ENCODE data around the gene SH2D3C.

Gene SH2D3C

DNA sequence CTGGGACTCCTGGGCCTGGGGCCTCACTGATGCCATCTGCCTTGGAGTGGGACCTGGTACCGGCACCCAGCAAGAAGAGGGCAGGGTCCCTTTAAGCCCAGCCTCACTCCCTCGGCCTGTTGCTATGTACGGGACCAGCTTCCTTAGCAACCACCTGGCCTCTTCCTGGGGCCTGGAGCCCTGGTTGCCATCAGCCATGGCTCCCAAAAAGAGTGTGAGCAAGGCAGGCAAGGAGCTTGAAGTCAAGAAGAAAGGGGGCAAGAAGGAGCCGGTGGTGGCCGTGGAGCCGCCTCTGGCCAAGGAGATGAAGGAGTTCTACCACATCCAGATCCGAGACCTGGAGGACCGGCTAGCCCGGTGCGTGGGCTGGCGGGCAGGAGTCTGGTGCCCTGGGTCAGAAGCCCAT lies 71.6 kb downstream of the SH2D3C start, which contains the start of gene CFAP157:
Gene CFAP157, plus strand, starts transcription at position 153 of the 406 bp plus-strand sequence. Its CDS starts 44 bp downstream, at position 197.
- DNase-seq, result no peak
- TF ChIP-seq, protein P1, sequence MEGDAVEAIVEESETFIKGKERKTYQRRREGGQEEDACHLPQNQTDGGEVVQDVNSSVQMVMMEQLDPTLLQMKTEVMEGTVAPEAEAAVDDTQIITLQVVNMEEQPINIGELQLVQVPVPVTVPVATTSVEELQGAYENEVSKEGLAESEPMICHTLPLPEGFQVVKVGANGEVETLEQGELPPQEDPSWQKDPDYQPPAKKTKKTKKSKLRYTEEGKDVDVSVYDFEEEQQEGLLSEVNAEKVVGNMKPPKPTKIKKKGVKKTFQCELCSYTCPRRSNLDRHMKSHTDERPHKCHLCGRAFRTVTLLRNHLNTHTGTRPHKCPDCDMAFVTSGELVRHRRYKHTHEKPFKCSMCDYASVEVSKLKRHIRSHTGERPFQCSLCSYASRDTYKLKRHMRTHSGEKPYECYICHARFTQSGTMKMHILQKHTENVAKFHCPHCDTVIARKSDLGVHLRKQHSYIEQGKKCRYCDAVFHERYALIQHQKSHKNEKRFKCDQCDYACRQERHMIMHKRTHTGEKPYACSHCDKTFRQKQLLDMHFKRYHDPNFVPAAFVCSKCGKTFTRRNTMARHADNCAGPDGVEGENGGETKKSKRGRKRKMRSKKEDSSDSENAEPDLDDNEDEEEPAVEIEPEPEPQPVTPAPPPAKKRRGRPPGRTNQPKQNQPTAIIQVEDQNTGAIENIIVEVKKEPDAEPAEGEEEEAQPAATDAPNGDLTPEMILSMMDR (IDR thresholded peaks at IDR 0.05; ENCODE audit: low read length), result no peak
- no peak for TF ChIP-seq EZH2phosphoT487 (IDR thresholded peaks at IDR 0.05; ENCODE audit: low read length)
- no peak for TF ChIP-seq EZH2 (optimal IDR thresholded peaks at IDR 0.05; ENCODE audit: low read depth, low read length)
- H3K9me2 ChIP-seq (replicated peaks; ENCODE audit: insufficient read depth, low read length), result no peaks in the 10 kb centered on the region

DNA sequence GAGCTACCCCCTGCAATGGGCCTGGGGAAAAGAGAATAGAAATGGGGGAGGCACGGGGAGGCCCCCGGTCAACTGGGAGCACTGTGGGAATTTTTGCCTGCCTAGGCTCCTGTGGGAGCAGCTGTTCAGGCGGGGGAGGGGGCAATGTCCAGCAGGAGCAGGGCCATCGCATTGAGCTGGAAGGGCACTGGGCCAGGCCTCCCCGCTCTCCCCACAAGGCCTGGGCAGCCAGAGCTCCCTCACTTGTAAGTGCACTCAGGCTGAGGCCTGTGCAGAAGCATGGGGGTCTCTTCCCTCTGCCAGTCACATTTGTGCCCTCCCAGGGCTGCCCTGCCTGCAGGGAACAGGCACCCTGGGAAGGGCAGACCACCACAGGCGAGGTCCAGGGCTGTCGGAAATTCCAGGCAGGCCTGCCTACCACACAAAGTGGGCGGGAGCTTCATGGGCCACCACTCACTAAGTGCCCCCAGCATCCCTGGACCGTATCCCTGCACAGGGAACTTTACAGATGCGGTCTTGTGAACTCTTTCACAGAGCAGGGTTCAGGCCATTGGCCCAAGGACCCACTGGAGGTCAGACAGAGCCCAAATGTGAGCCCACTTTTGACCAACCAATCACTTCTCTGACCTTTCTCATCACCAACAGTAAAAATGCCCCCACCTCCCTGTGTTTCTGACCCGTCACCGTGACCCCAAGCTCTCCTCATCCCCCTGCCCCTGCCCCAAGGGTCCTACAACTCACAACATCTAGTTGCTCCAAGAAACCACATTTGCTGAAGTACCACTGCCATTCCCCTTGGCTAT lies 72.7 kb downstream of the SH2D3C start:
- no peak overlapping the region for H2AFZ ChIP-seq (ENCODE audit: low read length)
- H3K9me3 ChIP-seq (replicated peaks; ENCODE audit: insufficient read depth, low read length), result no peaks in the 10 kb centered on the region
- H4K20me1 ChIP-seq (ENCODE audit: insufficient read depth, low read length), result no peaks in the 10 kb centered on the region
- no peaks in the 10 kb centered on the region for H3K27me3 ChIP-seq (replicated peaks; ENCODE audit: insufficient read depth, low read length)
- DNase-seq, result no peak
- H3K36me3 ChIP-seq (replicated peaks; ENCODE audit: insufficient read depth, low read length), result no peaks in the 10 kb centered on the region
- H3K9ac ChIP-seq (ENCODE audit: low read length), result no peak overlapping the region
- no peaks in the 10 kb centered on the region for H3K4me1 ChIP-seq (ENCODE audit: low read length)
- no peak overlapping the region for H3K4me2 ChIP-seq (ENCODE audit: low read depth, low read length)
- H3K9me2 ChIP-seq (replicated peaks; ENCODE audit: insufficient read depth, low read length), result no peaks in the 10 kb centered on the region
- no peaks in the 10 kb centered on the region for H3F3A ChIP-seq (ENCODE audit: insufficient read depth, low read length)
- TF ChIP-seq, protein P1 (IDR thresholded peaks at IDR 0.05; ENCODE audit: low read length), result no peak
- TF ChIP-seq EZH2 (optimal IDR thresholded peaks at IDR 0.05; ENCODE audit: low read depth, low read length) (no peak), EZH2phosphoT487 (IDR thresholded peaks at IDR 0.05; ENCODE audit: low read length) (no peak)
- no peak overlapping the region for H3K4me3 ChIP-seq (ENCODE audit: low read length)
- H3K27ac ChIP-seq (ENCODE audit: low read length), result no peak overlapping the region
- H3K79me2 ChIP-seq (ENCODE audit: low read length), result no peaks in the 10 kb centered on the region

More for the DNA sequence above, 71.6 kb downstream of the SH2D3C start, which contains the start of gene CFAP157:
- H3K36me3 ChIP-seq (replicated peaks; ENCODE audit: insufficient read depth, low read length), result no peaks in the 10 kb centered on the region
- H3K9me3 ChIP-seq (replicated peaks; ENCODE audit: insufficient read depth, low read length), result no peaks in the 10 kb centered on the region
- no peaks in the 10 kb centered on the region for H3F3A ChIP-seq (ENCODE audit: insufficient read depth, low read length)
- H3K27ac ChIP-seq (ENCODE audit: low read length), result no peak within 1 kb of the TSS
- no peaks in the 10 kb centered on the region for H3K79me2 ChIP-seq (ENCODE audit: low read length)
- H3K4me3 ChIP-seq (ENCODE audit: low read length), result no peak within 1 kb of the TSS
- H3K9ac ChIP-seq (ENCODE audit: low read length), result no peak within 1 kb of the TSS
- no peak within 1 kb of the TSS for H3K4me2 ChIP-seq (ENCODE audit: low read depth, low read length)
- H4K20me1 ChIP-seq (ENCODE audit: insufficient read depth, low read length), result no peaks in the 10 kb centered on the region
- H3K27me3 ChIP-seq (replicated peaks; ENCODE audit: insufficient read depth, low read length), result no peaks in the 10 kb centered on the region
- no peak within 1 kb of the TSS for H2AFZ ChIP-seq (ENCODE audit: low read length)
- no peaks in the 10 kb centered on the region for H3K4me1 ChIP-seq (ENCODE audit: low read length)

DNA sequence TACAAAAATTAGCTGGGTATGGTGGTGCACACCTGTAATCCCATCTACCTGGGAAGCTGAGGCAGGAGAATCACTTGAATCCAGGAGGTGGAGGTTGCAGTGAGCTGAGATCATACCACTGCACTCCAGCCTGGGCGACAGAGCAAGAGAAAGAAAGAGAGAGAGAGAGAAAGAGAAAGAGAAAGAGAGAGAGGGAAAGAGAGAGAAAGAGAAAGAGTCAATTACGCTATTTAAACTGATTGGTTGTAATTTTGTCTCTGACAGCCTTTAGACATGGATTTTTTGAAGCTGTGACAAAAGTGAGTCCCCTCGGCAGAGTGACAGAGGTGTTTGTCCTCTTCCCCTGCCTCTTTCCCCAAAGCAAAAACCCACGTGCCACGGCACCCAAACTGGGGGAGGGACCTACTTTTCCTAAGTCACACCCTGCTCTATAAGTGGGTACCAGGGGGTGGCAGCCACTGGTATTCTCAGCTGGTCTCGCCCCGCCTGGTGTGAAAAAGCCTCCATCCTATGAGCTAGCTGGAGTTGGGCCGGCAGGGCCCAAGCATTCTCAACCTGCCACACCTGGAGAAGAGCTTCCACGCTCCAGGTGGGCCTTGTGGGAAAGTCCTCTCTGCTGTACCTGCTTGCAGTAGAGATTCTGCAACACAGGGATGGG lies 75.0 kb downstream of the SH2D3C start:
- H3F3A ChIP-seq (ENCODE audit: insufficient read depth, low read length), result no peaks in the 10 kb centered on the region
- H3K27me3 ChIP-seq (replicated peaks; ENCODE audit: insufficient read depth, low read length), result no peaks in the 10 kb centered on the region

More for the DNA sequence above, 75.0 kb downstream of the SH2D3C start:
- no peak for DNase-seq
- H3K9me3 ChIP-seq (replicated peaks; ENCODE audit: insufficient read depth, low read length), result no peaks in the 10 kb centered on the region
- no peaks in the 10 kb centered on the region for H4K20me1 ChIP-seq (ENCODE audit: insufficient read depth, low read length)
- no peaks in the 10 kb centered on the region for H3K36me3 ChIP-seq (replicated peaks; ENCODE audit: insufficient read depth, low read length)
- no peaks in the 10 kb centered on the region for H3K79me2 ChIP-seq (ENCODE audit: low read length)
- H2AFZ ChIP-seq (ENCODE audit: low read length), result no peak overlapping the region
- no peaks in the 10 kb centered on the region for H3K4me1 ChIP-seq (ENCODE audit: low read length)
- no peak overlapping the region for H3K27ac ChIP-seq (ENCODE audit: low read length)
- H3K4me2 ChIP-seq (ENCODE audit: low read depth, low read length), result no peak overlapping the region
- no peak overlapping the region for H3K4me3 ChIP-seq (ENCODE audit: low read length)
- H3K9me2 ChIP-seq (replicated peaks; ENCODE audit: insufficient read depth, low read length), result no peaks in the 10 kb centered on the region
- H3K9ac ChIP-seq (ENCODE audit: low read length), result no peak overlapping the region
- TF ChIP-seq EZH2 (optimal IDR thresholded peaks at IDR 0.05; ENCODE audit: low read depth, low read length) (no peak), EZH2phosphoT487 (IDR thresholded peaks at IDR 0.05; ENCODE audit: low read length) (no peak)
- TF ChIP-seq, protein P1 (IDR thresholded peaks at IDR 0.05; ENCODE audit: low read length), result no peak
